Measurements from ENCODE around the gene BBS9. TPM values are rescaled to one million over a fixed set of nuclear protein-coding genes. Genes with fewer than 3 reads are reported as not detected.

The BBS9 gene
- total RNA-seq, 2 donors from 2014 or later, result 14.2 to 23.6 TPM

DNA sequence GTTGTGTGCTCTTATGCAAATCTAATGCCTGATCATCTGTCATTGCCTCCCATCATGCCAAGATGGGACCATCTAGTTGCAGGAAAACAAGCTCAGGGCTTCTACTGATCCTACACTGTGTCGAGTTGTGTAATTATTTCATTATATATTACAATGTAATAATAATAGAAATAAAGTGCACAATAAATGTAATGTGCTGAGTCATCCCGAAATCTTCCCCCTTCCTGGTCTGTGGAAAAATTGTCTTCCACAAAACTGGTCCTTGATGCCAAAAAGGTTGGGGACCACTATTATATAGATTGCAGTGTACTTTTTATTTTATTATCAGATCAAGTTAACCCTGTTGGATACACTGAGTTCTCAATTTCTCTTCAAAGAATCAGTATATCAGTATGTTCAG is 50.2 kb downstream of the BBS9 start:
- intact Hi-C loops (cut with DNase I), result no loop called here
- Histone ChIP-seq H3K36me3 (replicated peaks in 1 of 2; ENCODE audit: insufficient read depth in 1 of 2, low read depth in 2 of 2) (no peaks in the 10 kb centered on the region), H3K27ac (no peak overlapping the region), H3K27me3 (no peaks in the 10 kb centered on the region), H3K4me3 (no peak overlapping the region), H3K9me3 (no peaks in the 10 kb centered on the region), H3K4me1 (no peaks in the 10 kb centered on the region)
- 88 to 96% methylated on average over 2 of the region's 2 CpGs for WGBS, 2 donors
- no peak for TF ChIP-seq CTCF (IDR thresholded peaks at IDR 0.05)
- TF ChIP-seq POLR2A (IDR thresholded peaks at IDR 0.05), result no peak
- no peak for DNase-seq
- no peak for ATAC-seq

GRCh38 chr7:33183504-33183903 is 54.1 kb downstream of the BBS9 start:
- H3K27ac ChIP-seq, result no peak overlapping the region
- TF ChIP-seq CTCF (IDR thresholded peaks at IDR 0.05) (no peak), POLR2A (IDR thresholded peaks at IDR 0.05) (no peak)
- no peaks in the 10 kb centered on the region for H3K27me3 ChIP-seq
- H3K4me3 ChIP-seq, result no peak overlapping the region
- ATAC-seq (no peak), DNase-seq (no peak)
- WGBS, 2 donors, result 36 to 54% methylated on average over 2 of the region's 2 CpGs
- no peaks in the 10 kb centered on the region for H3K36me3 ChIP-seq (replicated peaks in 1 of 2; ENCODE audit: insufficient read depth in 1 of 2, low read depth in 2 of 2)
- H3K9me3 ChIP-seq, result no peaks in the 10 kb centered on the region
- H3K4me1 ChIP-seq, result no peaks in the 10 kb centered on the region
- intact Hi-C loops (cut with DNase I), result no loop called here

GRCh38 chr7:33184828-33185227 is 55.5 kb downstream of the BBS9 start:
- no peak for DNase-seq
- TF ChIP-seq POLR2A (IDR thresholded peaks at IDR 0.05), result no peak
- TF ChIP-seq CTCF (IDR thresholded peaks at IDR 0.05), result no peak
- Histone ChIP-seq H3K4me3 (no peak overlapping the region), H3K4me1 (no peaks in the 10 kb centered on the region), H3K27me3 (no peaks in the 10 kb centered on the region), H3K27ac (no peak overlapping the region), H3K36me3 (replicated peaks in 1 of 2; ENCODE audit: insufficient read depth in 1 of 2, low read depth in 2 of 2) (no peaks in the 10 kb centered on the region), H3K9me3 (no peaks in the 10 kb centered on the region)
- ATAC-seq, result no peak
- 80 to 88% methylated on average over 1 of the region's 1 CpG for WGBS, 2 donors
- intact Hi-C loops (cut with DNase I), result no loop called here

DNA sequence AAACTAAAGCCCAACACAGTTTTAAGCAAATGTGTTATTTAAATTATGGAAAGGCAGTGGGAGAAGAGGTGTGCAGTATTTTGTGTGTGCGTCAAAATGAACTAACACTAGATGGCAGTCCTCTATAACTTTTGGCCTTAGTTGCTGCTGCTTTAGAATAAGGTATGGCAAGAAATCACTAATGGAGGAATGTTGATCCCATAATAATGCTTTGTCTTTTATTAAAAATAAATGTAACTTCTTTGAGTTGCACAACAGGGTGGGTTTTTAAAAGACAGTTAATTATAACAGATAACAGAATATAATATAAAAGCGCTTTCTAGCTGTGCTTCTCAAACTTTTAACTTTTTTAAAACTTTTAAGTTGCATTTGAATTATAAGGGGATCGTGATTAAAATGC is 56.4 kb downstream of the BBS9 start:
- intact Hi-C loops (cut with DNase I), result no loop called here
- WGBS, 2 donors, result 57 to 68% methylated on average over 3 of the region's 3 CpGs

More for the DNA sequence above, 56.4 kb downstream of the BBS9 start:
- Histone ChIP-seq H3K27me3 (no peaks in the 10 kb centered on the region), H3K4me3 (no peak overlapping the region), H3K36me3 (replicated peaks in 1 of 2; ENCODE audit: insufficient read depth in 1 of 2, low read depth in 2 of 2) (no peaks in the 10 kb centered on the region), H3K9me3 (no peaks in the 10 kb centered on the region), H3K27ac (no peak overlapping the region), H3K4me1 (peaks cover 3% of the 10 kb centered on the region)
- no peak for ATAC-seq
- peak in 1 of 4 donors; percentile 13 for DNase-seq
- TF ChIP-seq CTCF (IDR thresholded peaks at IDR 0.05) (peak in 6 of 7 experiments; percentile 32 to 61 (median 56)), POLR2A (IDR thresholded peaks at IDR 0.05) (no peak)
